Measurements from ENCODE around the gene ADCY9. TPM values are rescaled to one million over a fixed set of nuclear protein-coding genes. Genes with fewer than 3 reads are reported as not detected.

Gene ADCY9
- polyA plus RNA-seq, 2 of the 4 experiments (the other 2 are of a cell fraction) = 6.2 to 7.6 TPM

- ChIA-PET POLR2A (no interaction called here), CTCF (no interaction called here)
- no peak for TF ChIP-seq CEBPB (IDR thresholded peaks at IDR 0.05)
- TF ChIP-seq HOXB13 (CRISPR knock-in tag; IDR thresholded peaks at IDR 0.05; ENCODE audit: low read depth) = no peak
- TF ChIP-seq NPAS2 (CRISPR knock-in tag; IDR thresholded peaks at IDR 0.05; ENCODE audit: borderline replicate concordance) = no peak
- TF ChIP-seq E2F6 (IDR thresholded peaks at IDR 0.05; ENCODE audit: borderline replicate concordance, low read depth) = no peak
- no peak for TF ChIP-seq CHD4 (IDR thresholded peaks at IDR 0.05; ENCODE audit: borderline replicate concordance)
- no peak for TF ChIP-seq ZFP36 (IDR thresholded peaks at IDR 0.05; ENCODE audit: borderline replicate concordance, partially characterized antibody)
- TF ChIP-seq RFX5 (IDR thresholded peaks at IDR 0.05) = no peak
- no peak for TF ChIP-seq NR3C1 (IDR thresholded peaks at IDR 0.05)
- no peak for TF ChIP-seq FOXS1 (CRISPR knock-in tag; IDR thresholded peaks at IDR 0.05)
- TF ChIP-seq CBX8 (IDR thresholded peaks at IDR 0.05) = no peak
- TF ChIP-seq, protein P1, sequence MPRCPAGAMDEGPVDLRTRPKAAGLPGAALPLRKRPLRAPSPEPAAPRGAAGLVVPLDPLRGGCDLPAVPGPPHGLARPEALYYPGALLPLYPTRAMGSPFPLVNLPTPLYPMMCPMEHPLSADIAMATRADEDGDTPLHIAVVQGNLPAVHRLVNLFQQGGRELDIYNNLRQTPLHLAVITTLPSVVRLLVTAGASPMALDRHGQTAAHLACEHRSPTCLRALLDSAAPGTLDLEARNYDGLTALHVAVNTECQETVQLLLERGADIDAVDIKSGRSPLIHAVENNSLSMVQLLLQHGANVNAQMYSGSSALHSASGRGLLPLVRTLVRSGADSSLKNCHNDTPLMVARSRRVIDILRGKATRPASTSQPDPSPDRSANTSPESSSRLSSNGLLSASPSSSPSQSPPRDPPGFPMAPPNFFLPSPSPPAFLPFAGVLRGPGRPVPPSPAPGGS (IDR thresholded peaks at IDR 0.05) = no peak
- TF ChIP-seq TFCP2L1 (CRISPR knock-in tag; IDR thresholded peaks at IDR 0.05) = no peak
- TF ChIP-seq RARB (CRISPR knock-in tag; IDR thresholded peaks at IDR 0.05) = no peak
- TF ChIP-seq ESRRA (IDR thresholded peaks at IDR 0.05; ENCODE audit: borderline replicate concordance, low read length) = no peak
- DNase-seq (ENCODE audit: low read depth in 1 of 2, low spot score in 1 of 2) = no peak
- Histone ChIP-seq H3K4me1 (peaks cover under 1% of the 10 kb centered on the region; the same call in 1 of the 3 replicates), H3K9me3 (peaks cover 7% of the 10 kb centered on the region; the same call in 1 of the 3 replicates), H3K4me3 (no peak overlapping the region), H3K4me2 (no peak overlapping the region), H3K27ac (no peak overlapping the region)
- ATAC-seq = no peak
- 91% methylated on average over 12 of the region's 12 CpGs for WGBS (ENCODE audit: missing lambda C conversion rate)
- FAIRE-seq = no peak
These were observed 25.4 kb upstream of the ADCY9 start for GRCh38 chr16:4141604-4142003.

- ATAC-seq = no peak
- ChIA-PET CTCF (no interaction called here), POLR2A (no interaction called here)
- Histone ChIP-seq H3K9me3 (peaks cover 7% of the 10 kb centered on the region; the same call in 1 of the 3 replicates), H3K27ac (peak overlapping the region; percentile 9 to 52; a peak in 4 of 6 replicates), H3K4me2 (no peak overlapping the region), H3K4me1 (peaks cover 7% of the 10 kb centered on the region; the same call in 2 of the 3 replicates), H3K4me3 (no peak overlapping the region)
- no peak for DNase-seq (ENCODE audit: low read depth in 1 of 2, low spot score in 1 of 2)
- no peak for FAIRE-seq
- WGBS (ENCODE audit: missing lambda C conversion rate) = 85% methylated on average over 3 of the region's 3 CpGs
- TF ChIP-seq MYC (IDR thresholded peaks at IDR 0.05; ENCODE audit: borderline replicate concordance, low read length) = no peak
- TF ChIP-seq EP300 (IDR thresholded peaks at IDR 0.05) = no peak
- TF ChIP-seq PBX3 (IDR thresholded peaks at IDR 0.05) = no peak
- no peak for TF ChIP-seq HES2 (IDR thresholded peaks at IDR 0.05)
- TF ChIP-seq POLR2A (IDR thresholded peaks at IDR 0.05; ENCODE audit: low read length) = no peak
- no peak for TF ChIP-seq NR3C1 (IDR thresholded peaks at IDR 0.05)
- no peak for TF ChIP-seq ZNF302 (CRISPR knock-in tag; IDR thresholded peaks at IDR 0.05)
- TF ChIP-seq, protein P1 (IDR thresholded peaks at IDR 0.05) = no peak
- TF ChIP-seq, protein P2, sequence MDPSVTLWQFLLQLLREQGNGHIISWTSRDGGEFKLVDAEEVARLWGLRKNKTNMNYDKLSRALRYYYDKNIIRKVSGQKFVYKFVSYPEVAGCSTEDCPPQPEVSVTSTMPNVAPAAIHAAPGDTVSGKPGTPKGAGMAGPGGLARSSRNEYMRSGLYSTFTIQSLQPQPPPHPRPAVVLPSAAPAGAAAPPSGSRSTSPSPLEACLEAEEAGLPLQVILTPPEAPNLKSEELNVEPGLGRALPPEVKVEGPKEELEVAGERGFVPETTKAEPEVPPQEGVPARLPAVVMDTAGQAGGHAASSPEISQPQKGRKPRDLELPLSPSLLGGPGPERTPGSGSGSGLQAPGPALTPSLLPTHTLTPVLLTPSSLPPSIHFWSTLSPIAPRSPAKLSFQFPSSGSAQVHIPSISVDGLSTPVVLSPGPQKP (IDR thresholded peaks at IDR 0.05; ENCODE audit: low read depth, low read length) = no peak
- no peak for TF ChIP-seq ESRRA (IDR thresholded peaks at IDR 0.05; ENCODE audit: borderline replicate concordance, low read length)
- TF ChIP-seq KDM1A (IDR thresholded peaks at IDR 0.05; ENCODE audit: low read depth) = no peak
- no peak for TF ChIP-seq MAFK (IDR thresholded peaks at IDR 0.05; ENCODE audit: partially characterized antibody)
These were observed 24.4 kb upstream of the ADCY9 start for GRCh38 chr16:4140652-4141051.

Data from A549 (cell line).